SHP77 treated with DMSO at 0.1 percent for 48 hours (cell line): Measurements from ENCODE around the gene GRM7.
"Not testable (repeated sequence)": the region's sequence is repeated elsewhere in the genome, so short reads cannot be mapped to it uniquely, and the experiment has no call there.

Experiments
- DNase-seq: peaks from one replicate; lab custom pipeline; 2025; lab: John Stamatoyannopoulos, UW

GRM7 gene

DNA sequence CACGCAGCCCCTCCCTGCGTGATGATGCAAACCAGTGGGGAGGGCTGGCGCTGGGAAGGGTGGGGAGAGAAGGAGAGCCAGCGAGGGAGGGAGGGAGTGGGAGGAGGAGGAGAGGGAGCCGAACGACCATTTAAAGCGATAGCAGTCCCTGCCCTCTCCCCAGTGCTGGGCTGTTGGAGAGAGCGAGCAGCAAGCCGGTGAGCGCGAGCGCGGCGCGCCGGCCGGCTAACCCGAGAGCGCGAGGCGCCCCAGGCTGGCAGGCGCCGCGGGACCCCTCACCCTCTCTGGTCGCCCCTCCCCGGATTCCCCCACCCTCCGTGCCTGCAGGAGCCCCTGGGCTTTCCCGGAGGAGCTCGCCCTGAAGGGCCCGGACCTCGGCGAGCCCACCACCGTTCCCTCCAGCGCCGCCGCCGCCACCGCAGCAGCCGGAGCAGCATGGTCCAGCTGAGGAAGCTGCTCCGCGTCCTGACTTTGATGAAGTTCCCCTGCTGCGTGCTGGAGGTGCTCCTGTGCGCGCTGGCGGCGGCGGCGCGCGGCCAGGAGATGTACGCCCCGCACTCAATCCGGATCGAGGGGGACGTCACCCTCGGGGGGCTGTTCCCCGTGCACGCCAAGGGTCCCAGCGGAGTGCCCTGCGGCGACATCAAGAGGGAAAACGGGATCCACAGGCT lies at the start of gene GRM7:
TSS of gene GRM7 (plus strand) at position 162 of the 671 bp plus-strand sequence.
- DNase-seq: no peak

DNA sequence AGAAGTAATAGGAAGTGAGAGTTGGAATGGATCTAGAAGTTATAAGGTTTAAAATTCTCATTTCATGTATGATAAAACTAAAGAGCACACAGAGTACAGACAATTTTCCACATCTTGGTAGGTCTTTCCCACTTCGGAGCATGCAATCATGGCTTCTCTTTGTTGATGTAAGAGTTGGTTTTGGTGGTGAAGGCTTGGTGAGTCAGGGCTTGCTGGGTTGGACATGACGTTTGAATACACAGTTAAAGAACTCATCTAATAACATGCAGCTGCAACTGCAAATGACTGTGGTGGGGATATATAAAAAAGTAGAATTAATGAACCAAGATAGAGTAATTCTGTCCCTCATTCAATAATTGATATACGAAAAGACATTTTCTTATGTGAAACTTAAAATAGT lies 39.5 kb upstream of the GRM7 start:
- DNase-seq: no peak

DNA sequence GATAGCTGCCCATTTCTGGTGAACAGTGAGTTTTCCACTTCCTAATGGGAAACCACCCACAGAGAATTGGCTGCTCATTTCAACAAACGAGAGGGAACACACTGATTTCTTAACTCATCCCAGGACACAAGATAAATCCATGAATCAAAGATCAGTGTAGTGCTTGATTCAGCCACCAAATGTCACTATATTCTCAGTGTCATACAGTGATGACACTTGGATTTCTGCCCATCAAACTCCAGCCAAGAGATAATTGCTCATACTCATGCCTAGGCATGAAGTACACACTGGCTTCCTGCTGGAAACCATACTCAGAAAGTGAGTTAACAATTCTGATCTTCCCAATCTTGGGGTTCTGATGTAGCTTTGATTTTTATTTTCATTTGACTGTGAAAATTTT lies 35.4 kb upstream of the GRM7 start:
- peak; percentile 63 for DNase-seq

- no peak for DNase-seq
These were observed 33.5 kb upstream of the GRM7 start for GRCh38 chr3:6827453-6827852.

GRCh38 chr3:6844723-6845122 lies 16.2 kb upstream of the GRM7 start:
- DNase-seq: no peak

GRCh38 chr3:6854184-6854583 lies 6.7 kb upstream of the GRM7 start:
- DNase-seq: no peak

GRCh38 chr3:6857510-6857909 lies 3.4 kb upstream of the GRM7 start:
- no peak for DNase-seq

GRCh38 chr3:6860149-6860953 lies 564 bp upstream of the GRM7 start:
- DNase-seq: no peak

- no peak for DNase-seq
These were observed 698 bp downstream of the GRM7 start for GRCh38 chr3:6861625-6862000.

GRCh38 chr3:6862041-6862879 lies 1.3 kb downstream of the GRM7 start:
- no peak for DNase-seq

GRCh38 chr3:6862880-6863195 lies 1.9 kb downstream of the GRM7 start:
- DNase-seq: no peak

- DNase-seq: no peak
These were observed 6.4 kb downstream of the GRM7 start for GRCh38 chr3:6867269-6867668.

DNA sequence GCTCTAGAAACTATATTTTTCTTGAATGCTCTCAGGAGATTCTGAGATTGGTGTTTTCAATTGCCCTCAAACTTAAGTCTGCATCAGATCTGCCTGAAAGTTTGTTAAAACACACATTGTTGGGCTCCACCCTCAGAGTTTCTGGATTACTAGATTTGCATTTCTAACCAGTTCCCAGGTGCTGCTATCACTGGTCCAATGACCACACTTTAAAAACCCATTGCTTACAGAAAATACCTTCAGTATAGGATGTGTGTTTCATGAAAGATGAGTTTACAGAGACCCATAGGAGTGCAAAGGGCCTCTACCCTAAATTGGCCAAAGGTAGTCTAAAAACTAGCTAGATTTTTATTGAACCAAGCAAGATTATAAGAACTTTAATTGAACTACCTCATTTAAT lies 17.8 kb downstream of the GRM7 start:
- no peak for DNase-seq

DNA sequence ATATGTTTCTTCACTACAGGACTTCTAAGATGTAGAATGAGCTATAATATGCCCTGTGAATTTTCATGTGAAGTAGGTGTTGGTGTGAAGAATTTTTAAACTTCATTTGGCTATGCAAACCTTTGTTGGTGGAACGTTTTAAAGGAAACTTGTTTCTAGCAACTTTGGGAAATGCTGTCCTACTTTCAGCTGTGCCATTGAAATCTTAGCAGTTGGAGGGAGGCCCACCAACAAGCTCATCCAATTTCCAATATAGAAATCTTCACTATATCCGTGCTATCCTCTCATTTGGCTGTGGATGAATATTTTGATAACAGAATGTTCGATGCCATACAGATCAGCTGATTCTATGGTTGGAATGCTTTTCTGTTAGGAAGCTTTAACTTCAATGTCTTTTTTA lies 51.3 kb downstream of the GRM7 start:
- no peak for DNase-seq

DNA sequence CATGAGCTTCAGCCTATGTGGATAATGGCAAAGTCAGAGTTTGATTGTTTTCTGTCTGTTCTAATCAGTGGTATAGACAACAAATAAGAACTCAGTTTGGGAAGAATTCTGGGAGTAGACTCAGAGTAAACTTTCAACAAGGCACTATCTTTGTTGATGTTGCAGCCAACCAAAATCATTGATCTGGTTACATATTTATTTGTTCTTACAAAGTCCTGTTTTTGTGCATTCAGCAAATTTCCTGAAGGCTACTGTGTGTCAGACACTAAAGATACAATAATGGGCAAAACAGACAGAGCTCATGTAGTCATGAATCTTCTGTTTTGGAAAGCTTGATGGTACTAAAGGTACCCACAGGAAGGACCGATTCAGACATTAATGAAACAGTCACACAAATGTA lies 55.0 kb downstream of the GRM7 start:
- no peak for DNase-seq

GRCh38 chr3:6921066-6921465 lies 60.2 kb downstream of the GRM7 start:
- peak; percentile 64 for DNase-seq

DNA sequence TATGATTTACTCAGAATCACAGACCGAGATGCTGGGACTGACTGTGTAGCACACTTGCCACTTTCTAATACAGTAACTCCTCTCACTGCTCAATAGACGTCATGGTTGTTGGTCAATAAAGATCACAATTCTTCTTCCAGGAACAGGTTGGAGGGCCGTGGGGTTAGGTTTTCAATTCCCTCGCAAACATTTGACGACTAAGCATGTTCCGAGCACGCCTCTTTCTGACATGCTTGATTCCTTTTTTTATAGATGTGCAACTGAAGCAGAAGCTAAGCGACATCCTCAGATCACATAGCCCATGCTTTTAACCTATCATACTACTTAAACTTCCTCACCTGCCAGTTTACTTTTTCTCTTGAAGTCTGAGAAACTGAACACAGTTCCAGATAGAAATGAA lies 61.0 kb downstream of the GRM7 start:
- DNase-seq: no peak

DNA sequence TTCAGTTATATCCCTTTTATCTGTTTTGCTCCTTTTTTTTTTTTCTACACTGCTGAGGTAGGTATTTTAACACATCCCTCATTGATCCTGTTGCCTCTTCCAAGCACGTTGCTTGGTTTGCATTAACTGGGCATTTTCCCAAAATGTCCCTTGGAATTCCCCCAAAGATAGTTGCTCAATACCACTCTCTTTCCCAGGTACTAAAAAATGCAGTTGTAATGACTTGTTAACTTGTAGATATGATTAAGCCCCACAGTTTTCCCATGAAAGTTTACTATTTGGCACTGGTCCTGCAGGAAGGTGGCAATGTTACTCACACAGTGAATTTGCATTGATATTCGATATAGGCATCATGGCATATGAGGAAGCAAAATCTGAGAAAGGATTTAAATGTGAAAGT lies 67.1 kb downstream of the GRM7 start:
- no peak for DNase-seq

GRCh38 chr3:6929918-6930317 lies 69.0 kb downstream of the GRM7 start:
- DNase-seq: no peak

- not testable (repeated sequence) for DNase-seq
These were observed 74.5 kb downstream of the GRM7 start for GRCh38 chr3:6935418-6935817.

- DNase-seq: no peak
These were observed 75.1 kb downstream of the GRM7 start for GRCh38 chr3:6935970-6936369.

GRCh38 chr3:6962801-6963200 lies 101.9 kb downstream of the GRM7 start:
- no peak for DNase-seq

- DNase-seq: no peak
These were observed 105.0 kb downstream of the GRM7 start for GRCh38 chr3:6965881-6966280.
